Fibroblast of lung (primary cell): ENCODE measurements around the gene PLA2G1B. TPM values are rescaled to one million over a fixed set of nuclear protein-coding genes. Genes with fewer than 3 reads are reported as not detected.
A peak's percentile ranks its signal among the peaks of the same experiment; 100 is the strongest.

ENCODE experiments used
- DNase-seq, 2 donors: peaks; one replicate each; pipeline versions ENCODE4 v3.0.0 to v3.0.0-alpha.2; 2010; ENCODE audit warnings: low read depth in 2 of 2
- H2AFZ ChIP-seq: 2 replicates; pipeline ENCODE4 v1.5.1; 2012; ENCODE audit warnings: low read length, control low read depth, inconsistent platforms
- H3K27ac ChIP-seq: 2 replicates; pipeline ENCODE4 v1.5.1; 2011; ENCODE audit warnings: low read length, control low read depth; ENCODE audit not compliant: insufficient read depth
- H3K27me3 ChIP-seq: 2 replicates; pipeline ENCODE4 v1.5.1; 2011; ENCODE audit warnings: mild to moderate bottlenecking, low read length; ENCODE audit not compliant: control insufficient read depth, insufficient read depth
- H3K36me3 ChIP-seq: 2 replicates; pipeline ENCODE4 v1.5.1; 2011; ENCODE audit warnings: low read length; ENCODE audit not compliant: control insufficient read depth, insufficient read depth
- H3K4me1 ChIP-seq: 2 replicates; pipeline ENCODE4 v1.5.1; 2011; ENCODE audit warnings: low read length; ENCODE audit not compliant: control insufficient read depth, insufficient read depth; ENCODE audit errors: extremely low read depth
- H3K4me2 ChIP-seq: 2 replicates; pipeline ENCODE4 v1.5.1; 2011; ENCODE audit warnings: low read length, control low read depth; ENCODE audit not compliant: insufficient read depth; ENCODE audit errors: extremely low read depth
- H3K4me3 ChIP-seq, 4 experiments: fragments of 200-600 bp in 1 of 4; sonication (generic) in 1 of 4; replicated peaks in 1 of 4; 2 replicates each; pipeline ENCODE4 v1.5.1; 2011 to 2016; ENCODE audit warnings: low read length in 4 of 4, low read depth in 3 of 4, mild to moderate bottlenecking in 3 of 4, control low read depth in 2 of 4, inconsistent platforms in 1 of 4, mixed read lengths in 1 of 4; ENCODE audit not compliant: insufficient read depth in 1 of 4; ENCODE audit errors: control extremely low read depth in 1 of 4
- H3K79me2 ChIP-seq: 2 replicates; pipeline ENCODE4 v1.5.1; 2012; ENCODE audit warnings: mild to moderate bottlenecking, low read length, inconsistent platforms; ENCODE audit not compliant: control insufficient read depth, insufficient read depth
- H3K9ac ChIP-seq: 2 replicates; pipeline ENCODE4 v1.5.1; 2011; ENCODE audit warnings: mild to moderate bottlenecking, low read length, control low read depth; ENCODE audit not compliant: insufficient read depth
- H3K9me3 ChIP-seq: 2 replicates; pipeline ENCODE4 v1.5.1; 2012; ENCODE audit warnings: low read depth, low read length; ENCODE audit not compliant: control insufficient read depth, insufficient read depth
- H4K20me1 ChIP-seq: 2 replicates; pipeline ENCODE4 v1.5.1; 2011; ENCODE audit warnings: low read length; ENCODE audit not compliant: control insufficient read depth, insufficient read depth; ENCODE audit errors: extremely low read depth
- CTCF ChIP-seq, 2 donors: IDR thresholded peaks in 1 of 2; conservative IDR thresholded peaks in 1 of 2; 1 replicate in 1 of 2; 2 replicates in 1 of 2; pipeline ENCODE4 v1.5.1; 2011 to 2012; ENCODE audit warnings: low read length in 2 of 2, control low read depth in 1 of 2, inconsistent platforms in 1 of 2, low read depth in 1 of 2, mild to moderate bottlenecking in 1 of 2
- EZH2 ChIP-seq: IDR thresholded peaks from 2 replicates; pipeline ENCODE4 v1.5.1; 2012; ENCODE audit warnings: low read length, control low read depth, mild to moderate bottlenecking; ENCODE audit errors: missing control alignments
- polyA plus RNA-seq, 2 donors: library from polyadenylated mRNA; depleted of rRNA in 1 of 2; stranded (reverse) in 1 of 2; unstranded in 1 of 2; fragments of >200 nt; gene quantifications; 2 replicates each; pipeline ENCODE4 v1.2.1, GENCODE V29; 2011 to 2012; ENCODE audit warnings: missing spikeins in 1 of 2
- total RNA-seq: library from RNA; depleted of rRNA; stranded (reverse); fragments of >200 nt; gene quantifications from 2 replicates; pipeline ENCODE4 v1.2.1, GENCODE V29; 2014

The PLA2G1B gene
- total and polyA plus RNA-seq, 2 donors (not counting 1 experiment from before 2014, with no cell fraction given), result 0.20 TPM; not detected in 1

DNA sequence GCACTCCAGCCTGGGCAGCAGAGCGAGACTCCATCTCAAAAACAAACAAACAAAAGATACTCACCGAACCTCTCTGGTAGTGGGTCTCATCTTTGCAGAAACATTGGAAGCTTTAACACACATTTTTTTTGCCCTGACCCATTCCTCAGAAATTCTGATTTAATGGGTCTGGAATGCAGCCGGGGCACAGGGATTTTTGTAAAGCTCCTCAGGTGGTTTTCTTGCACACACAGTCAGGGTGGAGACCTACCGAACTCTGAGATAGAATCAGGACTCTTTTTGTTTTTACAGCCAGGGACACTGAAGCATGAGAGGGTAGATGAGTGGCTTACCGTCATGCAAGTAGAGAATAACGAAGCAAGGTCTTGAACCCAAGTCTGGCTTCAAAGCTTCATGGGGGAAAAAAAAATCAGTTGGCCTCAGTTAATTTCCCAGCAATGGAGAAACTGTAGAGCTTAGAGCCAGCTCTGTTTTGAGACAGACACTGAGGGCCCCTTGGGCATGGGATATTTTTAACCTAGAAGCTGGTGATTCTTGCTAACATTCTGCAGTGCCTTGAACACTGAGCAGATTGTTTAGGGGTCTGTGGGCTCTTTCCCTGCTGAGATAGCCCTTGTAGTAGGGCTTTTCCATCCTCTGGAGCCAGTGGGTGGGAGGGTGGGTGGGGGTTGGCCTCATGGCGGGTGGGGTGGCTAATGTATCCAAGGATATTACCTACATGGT, 40.6 kb downstream of the PLA2G1B start:
- H3K36me3 ChIP-seq, result no peaks in the 10 kb centered on the region
- no peak overlapping the region for H3K27ac ChIP-seq
- TF ChIP-seq CTCF (conservative IDR thresholded peaks at IDR 0.05 in 1 of 2, IDR thresholded peaks at IDR 0.05 in 1 of 2; ENCODE audit: low read depth in 1 of 2, low read length in 2 of 2) (no peak), EZH2 (no peak)
- no peak overlapping the region for H2AFZ ChIP-seq
- peak in 1 of 2 donors; percentile 36 for DNase-seq
- H4K20me1 ChIP-seq, result no peaks in the 10 kb centered on the region
- no peak overlapping the region for H3K4me3 ChIP-seq
- H3K79me2 ChIP-seq, result no peaks in the 10 kb centered on the region
- no peak overlapping the region for H3K9ac ChIP-seq
- no peak overlapping the region for H3K4me2 ChIP-seq
- H3K9me3 ChIP-seq, result no peaks in the 10 kb centered on the region
- H3K4me1 ChIP-seq, result peaks cover 4% of the 10 kb centered on the region
- H3K27me3 ChIP-seq, result no peaks in the 10 kb centered on the region

GRCh38 chr12:120284381-120284780, 43.2 kb downstream of the PLA2G1B start:
- H3K9ac ChIP-seq, result no peak overlapping the region
- no peaks in the 10 kb centered on the region for H3K79me2 ChIP-seq
- no peaks in the 10 kb centered on the region for H3K27me3 ChIP-seq
- TF ChIP-seq CTCF (conservative IDR thresholded peaks at IDR 0.05 in 1 of 2, IDR thresholded peaks at IDR 0.05 in 1 of 2; ENCODE audit: low read depth in 1 of 2, low read length in 2 of 2) (no peak), EZH2 (no peak)
- no peak overlapping the region for H3K4me2 ChIP-seq
- H3K4me3 ChIP-seq, result no peak overlapping the region
- H2AFZ ChIP-seq, result no peak overlapping the region
- DNase-seq, result no peak
- no peaks in the 10 kb centered on the region for H3K4me1 ChIP-seq
- H3K36me3 ChIP-seq, result no peaks in the 10 kb centered on the region
- H3K9me3 ChIP-seq, result no peaks in the 10 kb centered on the region
- no peaks in the 10 kb centered on the region for H4K20me1 ChIP-seq
- H3K27ac ChIP-seq, result no peak overlapping the region

DNA sequence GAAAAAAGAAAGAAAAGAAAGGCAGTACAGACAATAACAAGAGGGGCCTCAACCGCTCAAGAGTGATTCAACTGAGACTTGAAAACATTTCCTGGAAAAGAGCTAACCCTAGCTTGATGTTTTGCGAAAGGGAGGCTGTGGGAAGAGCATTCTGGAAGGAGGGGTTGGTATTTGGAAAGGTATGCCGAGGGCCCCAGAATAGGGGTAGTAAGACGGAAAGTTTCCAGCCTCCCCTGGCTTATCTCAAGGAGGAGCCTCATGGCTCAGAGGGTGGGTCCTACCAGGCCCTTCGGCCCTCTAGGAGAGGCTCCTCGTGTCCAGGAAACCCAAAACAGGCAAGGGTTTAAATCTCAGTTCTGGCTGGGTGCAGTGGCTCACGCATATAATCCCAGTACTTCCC, 44.3 kb downstream of the PLA2G1B start:
- no peak overlapping the region for H3K4me2 ChIP-seq
- no peaks in the 10 kb centered on the region for H3K79me2 ChIP-seq
- no peak overlapping the region for H3K9ac ChIP-seq
- DNase-seq, result no peak
- TF ChIP-seq CTCF (conservative IDR thresholded peaks at IDR 0.05 in 1 of 2, IDR thresholded peaks at IDR 0.05 in 1 of 2; ENCODE audit: low read depth in 1 of 2, low read length in 2 of 2) (no peak), EZH2 (no peak)
- H3K27me3 ChIP-seq, result no peaks in the 10 kb centered on the region
- no peaks in the 10 kb centered on the region for H4K20me1 ChIP-seq
- H3K9me3 ChIP-seq, result no peaks in the 10 kb centered on the region
- no peaks in the 10 kb centered on the region for H3K4me1 ChIP-seq
- H2AFZ ChIP-seq, result no peak overlapping the region
- H3K4me3 ChIP-seq, result no peak overlapping the region
- H3K36me3 ChIP-seq, result no peaks in the 10 kb centered on the region
- H3K27ac ChIP-seq, result no peak overlapping the region
